RPMI8226 (cell line): ENCODE results near the gene COX19.
A peak's percentile ranks its signal among the peaks of the same experiment; 100 is the strongest.

Source experiments
- DNase-seq: peaks from one replicate; pipeline ENCODE4 v3.0.0-alpha.2; 2015

COX19 gene

GRCh38 chr7:974820-975681, at the start of gene COX19:
Gene COX19 (minus strand): TSS chr7:975549. CDS start chr7:975509, 40 bp downstream.
- DNase-seq = peak; percentile 94

- peak; percentile 78 for DNase-seq
Measured at GRCh38 chr7:1024331-1024841, 49.0 kb upstream of the COX19 start.

- no peak for DNase-seq
Measured at GRCh38 chr7:1022801-1023465, 47.6 kb upstream of the COX19 start.

GRCh38 chr7:1022356-1022755, 47.0 kb upstream of the COX19 start:
- DNase-seq = no peak

- DNase-seq = no peak
Measured at GRCh38 chr7:1021931-1022330, 46.6 kb upstream of the COX19 start.

GRCh38 chr7:1021366-1021765, 46.0 kb upstream of the COX19 start:
- DNase-seq = no peak

- DNase-seq = no peak
Measured at GRCh38 chr7:1020849-1021251, 45.5 kb upstream of the COX19 start.

GRCh38 chr7:1019789-1020610, 44.7 kb upstream of the COX19 start:
- no peak for DNase-seq

GRCh38 chr7:1019255-1019785, 44.0 kb upstream of the COX19 start:
- no peak for DNase-seq

GRCh38 chr7:1018334-1018695, 43.0 kb upstream of the COX19 start:
- DNase-seq = no peak

GRCh38 chr7:1017586-1018333, 42.4 kb upstream of the COX19 start:
- no peak for DNase-seq

GRCh38 chr7:1016577-1017531, 41.5 kb upstream of the COX19 start:
- DNase-seq = no peak

GRCh38 chr7:1015196-1016121, 40.1 kb upstream of the COX19 start:
- DNase-seq = no peak

- no peak for DNase-seq
Measured at GRCh38 chr7:1014681-1015080, 39.3 kb upstream of the COX19 start.

GRCh38 chr7:1013581-1013980, 38.2 kb upstream of the COX19 start:
- DNase-seq = no peak

- DNase-seq = no peak
Measured at GRCh38 chr7:1012716-1013095, 37.4 kb upstream of the COX19 start.

GRCh38 chr7:1012004-1012715, 36.8 kb upstream of the COX19 start:
- DNase-seq = no peak

- DNase-seq = no peak
Measured at GRCh38 chr7:1011297-1012003, 36.1 kb upstream of the COX19 start.

GRCh38 chr7:1010226-1010625, 34.9 kb upstream of the COX19 start:
- no peak for DNase-seq
